ENCODE results near the gene HAGHL. TPM values are rescaled to one million over a fixed set of nuclear protein-coding genes. Genes with fewer than 3 reads are reported as not detected.
A peak's percentile ranks its signal among the peaks of the same experiment; 100 is the strongest.

The HAGHL gene
- polyA plus RNA-seq, 2 of the 4 experiments (the other 2 are of a cell fraction) = 4.4 to 22.0 TPM

DNA sequence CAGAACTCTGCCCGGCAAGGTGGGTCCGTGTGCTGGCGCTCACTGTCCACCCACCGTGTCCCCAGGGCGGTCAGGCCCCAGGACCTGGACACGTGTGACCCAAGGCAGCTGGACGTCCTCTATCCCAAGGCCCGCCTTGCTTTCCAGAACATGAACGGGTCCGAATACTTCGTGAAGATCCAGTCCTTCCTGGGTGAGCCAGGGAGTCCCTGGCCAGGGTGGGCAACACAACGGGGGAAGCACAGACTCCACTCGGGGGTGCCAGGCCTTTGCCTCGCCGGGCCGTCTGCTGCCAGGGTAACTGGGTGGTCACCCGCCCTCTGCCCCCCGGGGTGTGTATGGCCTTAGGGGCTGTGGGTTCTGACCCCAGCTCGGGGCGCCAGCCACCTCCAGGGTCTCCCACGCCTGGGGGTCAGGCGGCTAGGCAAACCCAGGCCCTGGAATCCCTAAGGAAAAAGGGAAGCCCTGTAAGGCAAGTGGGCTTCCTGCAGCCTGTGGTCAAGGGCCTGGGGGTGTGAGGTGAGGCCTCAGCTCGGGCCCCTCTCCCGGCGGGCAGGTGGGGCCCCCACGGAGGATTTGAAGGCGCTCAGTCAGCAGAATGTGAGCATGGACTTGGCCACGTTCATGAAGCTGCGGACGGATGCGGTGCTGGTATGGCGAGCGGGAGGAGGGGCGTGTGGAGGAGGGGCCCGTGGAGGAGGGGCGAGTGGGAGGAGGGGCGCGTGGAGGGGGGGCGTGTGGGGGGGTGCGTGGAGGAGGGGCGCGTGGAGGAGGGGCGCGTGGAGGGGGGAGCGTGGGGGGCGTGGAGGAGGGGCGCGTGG is 40.1 kb downstream of the HAGHL start:
- H3K27ac ChIP-seq = no peak overlapping the region
- no peak overlapping the region for H3K4me2 ChIP-seq
- WGBS (ENCODE audit: missing lambda C conversion rate) = 81% methylated on average over 27 of the region's 48 CpGs
- H3K4me3 ChIP-seq = no peak overlapping the region
- FAIRE-seq (no peak), ATAC-seq (no peak), DNase-seq (ENCODE audit: low read depth in 1 of 2, low spot score in 1 of 2) (no peak)
- no peaks in the 10 kb centered on the region for H3K9me3 ChIP-seq
- no peak for TF ChIP-seq EP300 (IDR thresholded peaks at IDR 0.05)
- TF ChIP-seq, protein P1, sequence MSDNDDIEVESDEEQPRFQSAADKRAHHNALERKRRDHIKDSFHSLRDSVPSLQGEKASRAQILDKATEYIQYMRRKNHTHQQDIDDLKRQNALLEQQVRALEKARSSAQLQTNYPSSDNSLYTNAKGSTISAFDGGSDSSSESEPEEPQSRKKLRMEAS (IDR thresholded peaks at IDR 0.05) = no peak
- peak; percentile 70 for TF ChIP-seq MAFK (IDR thresholded peaks at IDR 0.05; ENCODE audit: partially characterized antibody)
- TF ChIP-seq PHF8 (IDR thresholded peaks at IDR 0.05; ENCODE audit: borderline replicate concordance, low read depth) = no peak
- TF ChIP-seq GATA3 (IDR thresholded peaks at IDR 0.05; ENCODE audit: borderline replicate concordance) = no peak
- TF ChIP-seq, protein P2, sequence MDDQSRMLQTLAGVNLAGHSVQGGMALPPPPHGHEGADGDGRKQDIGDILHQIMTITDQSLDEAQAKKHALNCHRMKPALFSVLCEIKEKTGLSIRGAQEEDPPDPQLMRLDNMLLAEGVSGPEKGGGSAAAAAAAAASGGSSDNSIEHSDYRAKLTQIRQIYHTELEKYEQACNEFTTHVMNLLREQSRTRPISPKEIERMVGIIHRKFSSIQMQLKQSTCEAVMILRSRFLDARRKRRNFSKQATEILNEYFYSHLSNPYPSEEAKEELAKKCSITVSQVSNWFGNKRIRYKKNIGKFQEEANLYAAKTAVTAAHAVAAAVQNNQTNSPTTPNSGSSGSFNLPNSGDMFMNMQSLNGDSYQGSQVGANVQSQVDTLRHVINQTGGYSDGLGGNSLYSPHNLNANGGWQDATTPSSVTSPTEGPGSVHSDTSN (IDR thresholded peaks at IDR 0.05) = no peak
- no peak for TF ChIP-seq RCOR1 (IDR thresholded peaks at IDR 0.05; ENCODE audit: low read depth, low read length)
- POLR2A ChIA-PET = interaction anchor here (0.9 kb wide), 1 partner anchor 21 kb away, joined by 3 read pairs; the partner anchor contains the start of genes CHTF18 and RPUSD1
- CTCF ChIA-PET = interaction anchor here (1.4 to 15.8 kb wide), 4 partner anchors 19 to 291 kb away, joined by 4 to 105 read pairs (median 4); partner anchors contain the start of genes CHTF18, CIAO3 and RPUSD1
- peaks cover 21% of the 10 kb centered on the region for H3K4me1 ChIP-seq

DNA sequence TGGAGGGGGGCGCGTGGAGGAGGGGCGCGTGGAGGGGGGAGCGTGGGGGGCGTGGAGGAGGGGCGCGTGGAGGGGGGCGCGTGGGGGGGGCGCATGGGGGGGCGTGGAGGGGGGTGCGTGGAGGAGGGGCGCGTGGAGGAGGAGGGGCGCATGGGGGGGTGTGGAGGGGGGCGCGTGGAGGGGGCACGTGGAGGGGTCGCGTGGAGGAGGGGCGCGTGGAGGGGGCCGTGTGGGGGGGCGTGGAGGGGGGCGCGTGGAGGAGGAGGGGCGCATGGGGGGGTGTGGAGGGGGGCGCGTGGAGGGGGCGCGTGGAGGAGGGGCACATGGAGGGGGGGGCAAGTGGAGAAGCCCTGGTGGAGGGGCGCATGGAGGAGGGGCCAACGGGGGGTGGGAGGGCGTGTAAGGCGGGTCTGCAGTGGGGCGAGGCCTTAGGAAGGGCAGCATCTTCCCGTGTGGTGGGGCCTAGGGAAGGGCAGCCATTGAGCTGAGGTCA is 40.9 kb downstream of the HAGHL start:
- ATAC-seq (peak in 1 of 2 experiments; percentile 12; a peak in 2 of 6 replicates), DNase-seq (ENCODE audit: low read depth in 1 of 2, low spot score in 1 of 2) (no peak), FAIRE-seq (no peak)
- H3K27ac ChIP-seq = peak overlapping the region in 1 of 2 experiments; percentile 40; a peak in 2 of 6 replicates
- WGBS (ENCODE audit: missing lambda C conversion rate) = 48% methylated on average over 2 of the region's 38 CpGs
- no peak overlapping the region for H3K4me3 ChIP-seq
- POLR2A ChIA-PET = no interaction called here
- no peak for TF ChIP-seq FOSB (CRISPR knock-in tag; IDR thresholded peaks at IDR 0.05)
- TF ChIP-seq HDAC2 (IDR thresholded peaks at IDR 0.05) = no peak
- TF ChIP-seq, protein P2 (IDR thresholded peaks at IDR 0.05) = no peak
- H3K4me1 ChIP-seq = peaks cover 15% of the 10 kb centered on the region
- H3K9me3 ChIP-seq = no peaks in the 10 kb centered on the region
- H3K4me2 ChIP-seq = peak overlapping the region; percentile 45; the same call in 2 of the 3 replicates
- CTCF ChIA-PET = interaction anchor here (2.1 to 15.8 kb wide), 2 partner anchors 18 to 27 kb away, joined by 5 to 105 read pairs; partner anchors contain the start of genes CHTF18, CIAO3 and RPUSD1

DNA sequence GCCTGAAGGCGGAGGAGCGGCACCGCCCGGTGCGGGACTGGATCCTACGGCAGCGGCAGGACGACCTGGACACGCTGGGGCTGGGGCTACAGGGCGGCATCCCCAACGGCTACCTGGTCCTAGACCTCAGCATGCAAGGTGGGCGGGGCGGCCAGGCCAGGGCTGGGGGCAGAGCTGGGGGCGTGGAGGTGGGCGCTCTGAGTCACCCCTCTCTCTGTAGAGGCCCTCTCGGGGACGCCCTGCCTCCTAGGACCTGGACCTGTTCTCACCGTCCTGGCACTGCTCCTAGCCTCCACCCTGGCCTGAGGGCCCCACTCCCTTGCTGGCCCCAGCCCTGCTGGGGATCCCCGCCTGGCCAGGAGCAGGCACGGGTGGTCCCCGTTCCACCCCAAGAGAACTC is 41.5 kb downstream of the HAGHL start:
- peaks cover 11% of the 10 kb centered on the region for H3K4me1 ChIP-seq
- H3K9me3 ChIP-seq = no peaks in the 10 kb centered on the region
- ChIA-PET POLR2A (no interaction called here), CTCF (interaction anchor here (15.8 kb wide), 1 partner anchor 18 kb away, joined by 105 read pairs; the partner anchor contains the start of genes CHTF18 and RPUSD1)
- 57% methylated on average over 11 of the region's 21 CpGs for WGBS (ENCODE audit: missing lambda C conversion rate)
- no peak for DNase-seq (ENCODE audit: low read depth in 1 of 2, low spot score in 1 of 2)
- TF ChIP-seq EHMT2 (IDR thresholded peaks at IDR 0.05; ENCODE audit: low read depth) = no peak
- TF ChIP-seq ZFP36 (IDR thresholded peaks at IDR 0.05; ENCODE audit: borderline replicate concordance, partially characterized antibody) = no peak
- no peak for TF ChIP-seq EHF (CRISPR knock-in tag; IDR thresholded peaks at IDR 0.05)
- no peak for TF ChIP-seq MAZ (IDR thresholded peaks at IDR 0.05; ENCODE audit: borderline replicate concordance, low read depth, low read length)
- TF ChIP-seq POLR2AphosphoS2 (conservative IDR thresholded peaks at IDR 0.05; ENCODE audit: low read length) = no peak
- no peak for TF ChIP-seq CHD2 (IDR thresholded peaks at IDR 0.05; ENCODE audit: low read length, partially characterized antibody)
- no peak for TF ChIP-seq FOSL2 (IDR thresholded peaks at IDR 0.05)
- no peak for TF ChIP-seq FOSL2 (CRISPR knock-in tag; IDR thresholded peaks at IDR 0.05)
- TF ChIP-seq JUN (IDR thresholded peaks at IDR 0.05) = no peak
- no peak for TF ChIP-seq HOXB13 (CRISPR knock-in tag; IDR thresholded peaks at IDR 0.05; ENCODE audit: low read depth)
- TF ChIP-seq CHD4 (IDR thresholded peaks at IDR 0.05; ENCODE audit: borderline replicate concordance) = no peak
- no peak for TF ChIP-seq KDM5A (IDR thresholded peaks at IDR 0.05)
- no peak for TF ChIP-seq EP300 (IDR thresholded peaks at IDR 0.05)
- TF ChIP-seq KDM1A (IDR thresholded peaks at IDR 0.05; ENCODE audit: low read depth) = no peak
- TF ChIP-seq CBX2 (IDR thresholded peaks at IDR 0.05; ENCODE audit: borderline replicate concordance, low read depth) = no peak
- TF ChIP-seq, protein P3, sequence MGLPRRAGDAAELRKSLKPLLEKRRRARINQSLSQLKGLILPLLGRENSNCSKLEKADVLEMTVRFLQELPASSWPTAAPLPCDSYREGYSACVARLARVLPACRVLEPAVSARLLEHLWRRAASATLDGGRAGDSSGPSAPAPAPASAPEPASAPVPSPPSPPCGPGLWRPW (IDR thresholded peaks at IDR 0.05) = no peak
- TF ChIP-seq BHLHE40 (IDR thresholded peaks at IDR 0.05; ENCODE audit: low read depth, low read length) = no peak
- TF ChIP-seq NFE2L2 (conservative IDR thresholded peaks at IDR 0.05; ENCODE audit: low read length) = no peak
- peak overlapping the region in 1 of 2 experiments; percentile 40; a peak in 2 of 6 replicates for H3K27ac ChIP-seq
- ATAC-seq = peak; percentile 20 to 54; a peak in 3 of 6 replicates
- H3K4me3 ChIP-seq = no peak overlapping the region
- FAIRE-seq = no peak
- peak overlapping the region; percentile 45 for H3K4me2 ChIP-seq
